Mesothelial cell of epicardium (in vitro differentiated cells): ENCODE results near the gene SMAD9. TPM values are rescaled to one million over a fixed set of nuclear protein-coding genes. Genes with fewer than 3 reads are reported as not detected.

Experiments
- DNase-seq, 2 experiments: peaks; one replicate each; pipeline ENCODE4 v3.0.0; 2021; ENCODE audit warnings: low spot score in 2 of 2; ENCODE audit not compliant: unreplicated experiment in 2 of 2
- H3K27ac Mint-ChIP-seq: 2 replicates; pipeline ENCODE4 v1.8.0; 2021; ENCODE audit warnings: mixed read lengths
- H3K27me3 Mint-ChIP-seq: 2 replicates; pipeline ENCODE4 v1.8.0; 2021; ENCODE audit warnings: low read depth, mixed read lengths
- H3K36me3 Mint-ChIP-seq: 2 replicates; pipeline ENCODE4 v1.8.0; 2021; ENCODE audit warnings: mixed read lengths
- H3K4me1 Mint-ChIP-seq: 2 replicates; pipeline ENCODE4 v1.8.0; 2021; ENCODE audit warnings: mixed read lengths
- H3K4me3 Mint-ChIP-seq: 2 replicates; pipeline ENCODE4 v1.8.0; 2021; ENCODE audit warnings: mild to moderate bottlenecking, moderate library complexity, mixed read lengths
- H3K9me3 Mint-ChIP-seq: 2 replicates; pipeline ENCODE4 v1.8.0; 2021; ENCODE audit warnings: mixed read lengths
- CTCF ChIP-seq: fragments of 200-600 bp; sonication (generic); IDR thresholded peaks from one replicate; pipeline ENCODE4 v1.5.0; 2021; ENCODE audit warnings: antibody characterized with exemption; ENCODE audit not compliant: unreplicated experiment
- total RNA-seq: library from RNA; stranded (reverse); gene quantifications from 3 replicates; pipeline ENCODE4 v1.2.1, GENCODE V29; 2021

The SMAD9 gene
- total RNA-seq, 1 donor from 2014 or later = 30.9 TPM

GRCh38 chr13:36804588-36804987, 115.5 kb downstream of the SMAD9 start:
- TF ChIP-seq CTCF = no peak
- H3K4me1 Mint-ChIP-seq = peaks cover 12% of the 10 kb centered on the region
- no peaks in the 10 kb centered on the region for H3K27me3 Mint-ChIP-seq
- no peak for DNase-seq
- no peaks in the 10 kb centered on the region for H3K36me3 Mint-ChIP-seq
- no peak overlapping the region for H3K27ac Mint-ChIP-seq
- no peaks in the 10 kb centered on the region for H3K9me3 Mint-ChIP-seq
- H3K4me3 Mint-ChIP-seq = no peak overlapping the region

GRCh38 chr13:36801035-36801434, 119.0 kb downstream of the SMAD9 start:
- TF ChIP-seq CTCF = no peak
- H3K4me1 Mint-ChIP-seq = peaks cover 8% of the 10 kb centered on the region
- no peaks in the 10 kb centered on the region for H3K27me3 Mint-ChIP-seq
- H3K9me3 Mint-ChIP-seq = peaks cover 4% of the 10 kb centered on the region
- H3K36me3 Mint-ChIP-seq = no peaks in the 10 kb centered on the region
- no peak overlapping the region for H3K27ac Mint-ChIP-seq
- no peak overlapping the region for H3K4me3 Mint-ChIP-seq
- no peak for DNase-seq

GRCh38 chr13:36796052-36796451, 124.0 kb downstream of the SMAD9 start:
- Mint-ChIP-seq H3K36me3 (no peaks in the 10 kb centered on the region), H3K4me3 (no peak overlapping the region), H3K4me1 (peaks cover 3% of the 10 kb centered on the region), H3K27me3 (no peaks in the 10 kb centered on the region), H3K27ac (no peak overlapping the region), H3K9me3 (peaks cover 4% of the 10 kb centered on the region)
- DNase-seq = no peak
- no peak for TF ChIP-seq CTCF

GRCh38 chr13:36795463-36795862, 124.6 kb downstream of the SMAD9 start:
- no peak for TF ChIP-seq CTCF
- Mint-ChIP-seq H3K9me3 (peaks cover 4% of the 10 kb centered on the region), H3K27ac (no peak overlapping the region), H3K36me3 (no peaks in the 10 kb centered on the region), H3K27me3 (no peaks in the 10 kb centered on the region), H3K4me3 (no peak overlapping the region), H3K4me1 (peaks cover 3% of the 10 kb centered on the region)
- no peak for DNase-seq

Other genes with a start within 250 kb of the SMAD9 start
- 2.5 to 3.1 TPM (median 2.6 TPM) in 3 replicates for gene SERTM1, start 246.2 kb downstream of the SMAD9 start, total RNA-seq
- gene RFXAP, start 101.0 kb downstream of the SMAD9 start, total RNA-seq = 13.6 to 14.1 TPM (median 14.0 TPM) in 3 replicates
- 27.1 to 30.7 TPM (median 27.2 TPM) in 3 replicates for gene ALG5, start 79.1 kb upstream of the SMAD9 start, total RNA-seq
- 47.6 to 55.7 TPM (median 51.0 TPM) in 3 replicates for gene EXOSC8, start 80.5 kb upstream of the SMAD9 start, total RNA-seq
- gene SUPT20H, start 139.4 kb upstream of the SMAD9 start, total RNA-seq = 90.8 to 99.6 TPM (median 97.8 TPM) in 3 replicates
- not detected in 3 replicates for gene CSNK1A1L, start 185.4 kb upstream of the SMAD9 start, total RNA-seq